H9 (cell line): ENCODE measurements around the gene KLK13. TPM values are rescaled to one million over a fixed set of nuclear protein-coding genes. Genes with fewer than 3 reads are reported as not detected.

Experiments used
- DNase-seq: peaks from one replicate; pipeline ENCODE4 v3.0.0-alpha.2; 2017
- H2AFZ ChIP-seq: one replicate; pipeline ENCODE4 v1.6.1; 2013; ENCODE audit warnings: mild to moderate bottlenecking, low read length, control low read depth, moderate library complexity
- H2AK5ac ChIP-seq: 2 replicates; pipeline ENCODE4 v1.6.1; 2013; ENCODE audit warnings: low read length, control low read depth, mixed read lengths; ENCODE audit not compliant: insufficient read length
- H2BK120ac ChIP-seq: one replicate; pipeline ENCODE4 v1.6.1; 2013; ENCODE audit warnings: low read depth, mild to moderate bottlenecking, low read length, control low read depth, inconsistent platforms; ENCODE audit not compliant: poor library complexity, severe bottlenecking
- H2BK12ac ChIP-seq: 2 replicates; pipeline ENCODE4 v1.6.1; 2013; ENCODE audit warnings: low read length, control low read depth, mixed read lengths, low read depth; ENCODE audit not compliant: insufficient read length
- H2BK15ac ChIP-seq: 2 replicates; pipeline ENCODE4 v1.6.1; 2013; ENCODE audit warnings: low read depth, low read length, control low read depth
- H2BK20ac ChIP-seq: one replicate; pipeline ENCODE4 v1.6.1; 2013; ENCODE audit warnings: low read depth, mild to moderate bottlenecking, low read length, control low read depth, inconsistent platforms; ENCODE audit not compliant: poor library complexity, severe bottlenecking
- H2BK5ac ChIP-seq: 2 replicates; pipeline ENCODE4 v1.6.1; 2013; ENCODE audit warnings: low read length, control low read depth, mixed read lengths; ENCODE audit not compliant: insufficient read length
- H3K14ac ChIP-seq: 2 replicates; pipeline ENCODE4 v1.6.1; 2013; ENCODE audit warnings: low read length, control low read depth; ENCODE audit not compliant: insufficient read depth
- H3K18ac ChIP-seq: 2 replicates; pipeline ENCODE4 v1.6.1; 2013; ENCODE audit warnings: low read depth, mild to moderate bottlenecking, mixed read lengths, low read length, control low read depth; ENCODE audit not compliant: insufficient read length
- H3K23ac ChIP-seq: 2 replicates; pipeline ENCODE4 v1.6.1; 2013; ENCODE audit warnings: low read length, control low read depth, mixed read lengths, low read depth; ENCODE audit not compliant: insufficient read length
- H3K23me2 ChIP-seq: 2 replicates; pipeline ENCODE4 v1.6.1; 2013; ENCODE audit warnings: low read depth, mild to moderate bottlenecking, mixed read lengths, low read length, control low read depth; ENCODE audit not compliant: insufficient read length, poor library complexity, severe bottlenecking
- H3K27ac ChIP-seq: 2 replicates; pipeline ENCODE4 v1.5.1; 2013; ENCODE audit warnings: low read length, control low read depth, mixed read lengths, low read depth; ENCODE audit not compliant: insufficient read length
- H3K27me3 ChIP-seq: 2 replicates; pipeline ENCODE4 v1.6.1; 2013; ENCODE audit warnings: low read length, control low read depth, inconsistent platforms; ENCODE audit not compliant: insufficient read depth
- H3K4ac ChIP-seq: 2 replicates; pipeline ENCODE4 v1.6.1; 2013; ENCODE audit warnings: low read depth, mild to moderate bottlenecking, control low read depth, inconsistent platforms, low read length, moderate library complexity
- H3K4me1 ChIP-seq: 2 replicates; pipeline ENCODE4 v1.6.1; 2013; ENCODE audit warnings: low read length, control low read depth, inconsistent platforms; ENCODE audit not compliant: insufficient read depth
- H3K4me2 ChIP-seq: 2 replicates; pipeline ENCODE4 v1.6.1; 2013; ENCODE audit warnings: low read length, control low read depth, mixed read lengths; ENCODE audit not compliant: insufficient read length, insufficient read depth
- H3K56ac ChIP-seq: 2 replicates; pipeline ENCODE4 v1.6.1; 2013; ENCODE audit warnings: low read depth, mild to moderate bottlenecking, mixed read lengths, low read length, control low read depth; ENCODE audit not compliant: insufficient read length
- H3K79me1 ChIP-seq: 2 replicates; pipeline ENCODE4 v1.6.1; 2013; ENCODE audit warnings: low read depth, mild to moderate bottlenecking, moderate library complexity, low read length, control low read depth, inconsistent platforms; ENCODE audit not compliant: insufficient read depth, poor library complexity, severe bottlenecking
- H3K79me2 ChIP-seq: 2 replicates; pipeline ENCODE4 v1.6.1; 2013; ENCODE audit warnings: low read length, control low read depth, inconsistent platforms; ENCODE audit not compliant: insufficient read depth
- H3K9ac ChIP-seq: 2 replicates; pipeline ENCODE4 v1.6.1; 2013; ENCODE audit warnings: low read length, control low read depth, mixed read lengths; ENCODE audit not compliant: insufficient read length; ENCODE audit errors: extremely low read depth
- H3K9me3 ChIP-seq: one replicate; pipeline ENCODE4 v1.6.1; 2013; ENCODE audit warnings: low read depth, low read length, inconsistent platforms; ENCODE audit not compliant: control insufficient read depth
- H3T11ph ChIP-seq: one replicate; pipeline ENCODE4 v1.6.1; 2013; ENCODE audit warnings: mild to moderate bottlenecking, low read length, control low read depth, inconsistent platforms
- H4K20me1 ChIP-seq: one replicate; pipeline ENCODE4 v1.6.1; 2013; ENCODE audit not compliant: control insufficient read depth, insufficient read length, insufficient read depth
- H4K5ac ChIP-seq: 2 replicates; pipeline ENCODE4 v1.6.1; 2013; ENCODE audit warnings: low read depth, mild to moderate bottlenecking, mixed read lengths, low read length, control low read depth; ENCODE audit not compliant: insufficient read length
- H4K8ac ChIP-seq: replicated peaks from 2 replicates; pipeline ENCODE4 v1.6.1; 2013; ENCODE audit warnings: low read length, control low read depth, mixed read lengths, low read depth; ENCODE audit not compliant: insufficient read length
- H4K91ac ChIP-seq: 2 replicates; pipeline ENCODE4 v1.6.1; 2013; ENCODE audit warnings: low read depth, mild to moderate bottlenecking, moderate library complexity, mixed read lengths, low read length, control low read depth; ENCODE audit not compliant: insufficient read length
- H3K27ac Mint-ChIP-seq, 3 experiments: 2 replicates in 2 of 3; 3 replicates in 1 of 3; pipeline ENCODE4 v1.8.0; 2020 to 2021; ENCODE audit warnings: mixed read lengths in 3 of 3, mild to moderate bottlenecking in 1 of 3, moderate library complexity in 1 of 3
- H3K27me3 Mint-ChIP-seq: 2 replicates; pipeline ENCODE4 v1.8.0; 2021; ENCODE audit warnings: low read depth, mild to moderate bottlenecking, moderate library complexity, mixed read lengths
- H3K36me3 Mint-ChIP-seq, 3 experiments: 2 replicates in 2 of 3; 3 replicates in 1 of 3; pipeline ENCODE4 v1.8.0; 2020 to 2021; ENCODE audit warnings: low read depth in 3 of 3, mixed read lengths in 3 of 3; ENCODE audit not compliant: insufficient read depth in 1 of 3
- H3K4me1 Mint-ChIP-seq, 2 experiments: 2 replicates each; pipeline ENCODE4 v1.8.0; 2020; ENCODE audit warnings: mixed read lengths in 2 of 2
- H3K4me3 Mint-ChIP-seq, 2 experiments: 2 replicates in 1 of 2; 3 replicates in 1 of 2; pipeline ENCODE4 v1.8.0; 2020 to 2021; ENCODE audit warnings: mild to moderate bottlenecking in 2 of 2, mixed read lengths in 2 of 2, moderate library complexity in 1 of 2
- H3K9me3 Mint-ChIP-seq, 2 experiments: 2 replicates in 1 of 2; 3 replicates in 1 of 2; pipeline ENCODE4 v1.8.0; 2020; ENCODE audit warnings: mild to moderate bottlenecking in 2 of 2, mixed read lengths in 2 of 2, moderate library complexity in 1 of 2
- WGBS: extraction: QIAGEN DNeasy Blood & Tissue Kit; methylation state at CpG from one replicate; pipeline ENCODE4 v1.1.7; 2013; ENCODE audit warnings: missing lambda C conversion rate, low lambda C conversion rate, mixed read lengths; ENCODE audit not compliant: insufficient read length; ENCODE audit errors: extremely low coverage; 5-methylcytosine and 5-hydroxymethylcytosine counted together
- total RNA-seq: library from RNA; stranded (reverse); gene quantifications from 2 replicates; pipeline ENCODE4 v1.2.1, GENCODE V29; 2021
- TF ChIP-seq, protein P1 (sequence below): fragments of 200-600 bp; sonication (generic); conservative IDR thresholded peaks from 3 replicates; pipeline ENCODE4 v1.8.0; 2021; ENCODE audit warnings: antibody characterized with exemption, mild to moderate bottlenecking

KLK13 gene
- total RNA-seq, 1 experiment from 2014 or later, result 4.2 TPM

DNA sequence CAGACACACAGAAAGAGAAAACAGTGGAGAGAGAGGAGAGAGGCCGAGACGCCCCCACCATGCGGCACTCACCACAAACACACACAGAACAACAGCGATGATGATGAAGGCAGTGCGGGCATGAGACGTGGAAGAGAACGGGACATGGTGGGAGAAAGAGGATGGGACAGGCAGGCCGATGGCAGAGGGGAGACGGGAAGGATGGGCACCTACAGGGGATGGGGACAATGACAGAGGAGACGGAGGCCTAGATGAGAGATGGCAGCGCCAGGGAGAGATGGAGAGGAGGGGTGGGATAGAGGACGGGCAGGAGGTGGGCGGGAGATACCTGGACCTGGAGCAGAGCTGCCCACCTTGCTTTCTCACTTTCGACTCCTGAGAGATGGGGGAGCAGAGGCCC lies 18.9 kb upstream of the KLK13 start:
- Histone ChIP-seq H2AK5ac (no peak overlapping the region), H2BK5ac (no peak overlapping the region), H4K91ac (no peak overlapping the region), H2BK12ac (no peak overlapping the region), H3K18ac (no peak overlapping the region), H3K9me3 (no peaks in the 10 kb centered on the region), H3T11ph (no peak overlapping the region), H3K23me2 (no peaks in the 10 kb centered on the region), H2BK15ac (no peak overlapping the region), H3K27ac (no peak overlapping the region), H4K20me1 (no peaks in the 10 kb centered on the region), H2BK120ac (no peak overlapping the region), H3K27me3 (no peaks in the 10 kb centered on the region; the same call in 1 of the 2 replicates), H3K23ac (no peak overlapping the region), H3K79me2 (no peaks in the 10 kb centered on the region), H3K4me2 (no peak overlapping the region), H3K56ac (no peak overlapping the region), H3K4me1 (peaks cover 2% of the 10 kb centered on the region; the same call in 1 of the 2 replicates), H3K79me1 (no peaks in the 10 kb centered on the region), H3K9ac (no peak overlapping the region), H4K5ac (no peak overlapping the region), H2AFZ (no peak overlapping the region), H2BK20ac (no peak overlapping the region), H4K8ac (no peak overlapping the region), H3K4ac (no peak overlapping the region), H3K14ac (no peak overlapping the region)
- WGBS, result no CpG with 5 or more reads among the region's 14 CpGs
- Mint-ChIP-seq H3K4me3 (no peak overlapping the region), H3K27ac (no peak overlapping the region; a peak in 1 of 7 replicates), H3K36me3 (no peaks in the 10 kb centered on the region), H3K27me3 (peaks cover 17% of the 10 kb centered on the region), H3K9me3 (no peaks in the 10 kb centered on the region), H3K4me1 (peaks cover 22 to 29% of the 10 kb centered on the region in 2 experiments)
- DNase-seq, result no peak
- TF ChIP-seq, protein P1, sequence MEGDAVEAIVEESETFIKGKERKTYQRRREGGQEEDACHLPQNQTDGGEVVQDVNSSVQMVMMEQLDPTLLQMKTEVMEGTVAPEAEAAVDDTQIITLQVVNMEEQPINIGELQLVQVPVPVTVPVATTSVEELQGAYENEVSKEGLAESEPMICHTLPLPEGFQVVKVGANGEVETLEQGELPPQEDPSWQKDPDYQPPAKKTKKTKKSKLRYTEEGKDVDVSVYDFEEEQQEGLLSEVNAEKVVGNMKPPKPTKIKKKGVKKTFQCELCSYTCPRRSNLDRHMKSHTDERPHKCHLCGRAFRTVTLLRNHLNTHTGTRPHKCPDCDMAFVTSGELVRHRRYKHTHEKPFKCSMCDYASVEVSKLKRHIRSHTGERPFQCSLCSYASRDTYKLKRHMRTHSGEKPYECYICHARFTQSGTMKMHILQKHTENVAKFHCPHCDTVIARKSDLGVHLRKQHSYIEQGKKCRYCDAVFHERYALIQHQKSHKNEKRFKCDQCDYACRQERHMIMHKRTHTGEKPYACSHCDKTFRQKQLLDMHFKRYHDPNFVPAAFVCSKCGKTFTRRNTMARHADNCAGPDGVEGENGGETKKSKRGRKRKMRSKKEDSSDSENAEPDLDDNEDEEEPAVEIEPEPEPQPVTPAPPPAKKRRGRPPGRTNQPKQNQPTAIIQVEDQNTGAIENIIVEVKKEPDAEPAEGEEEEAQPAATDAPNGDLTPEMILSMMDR, result no peak
